ENCODE data around the gene MPIG6B.

DNA sequence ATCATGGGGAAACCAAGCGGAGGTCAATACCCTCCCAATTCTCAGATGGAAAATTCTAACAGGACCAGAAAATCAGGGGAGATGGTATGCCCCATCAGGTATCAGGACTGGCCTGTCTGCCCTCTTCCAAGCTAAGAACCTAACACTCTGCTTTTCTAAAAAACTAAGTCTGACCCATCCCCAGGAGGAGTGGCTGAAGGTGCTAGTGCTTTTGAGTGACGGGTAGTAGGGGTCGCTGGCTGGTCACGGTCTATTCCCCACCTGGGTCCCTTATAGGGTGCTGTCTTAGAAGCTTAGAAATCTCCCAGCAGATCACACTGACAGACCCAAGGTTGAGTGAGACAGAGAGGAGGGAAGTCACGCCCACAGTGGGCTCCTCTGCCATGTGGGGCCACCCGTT lies 29.6 kb upstream of the MPIG6B start:
- TF ChIP-seq, protein P1, sequence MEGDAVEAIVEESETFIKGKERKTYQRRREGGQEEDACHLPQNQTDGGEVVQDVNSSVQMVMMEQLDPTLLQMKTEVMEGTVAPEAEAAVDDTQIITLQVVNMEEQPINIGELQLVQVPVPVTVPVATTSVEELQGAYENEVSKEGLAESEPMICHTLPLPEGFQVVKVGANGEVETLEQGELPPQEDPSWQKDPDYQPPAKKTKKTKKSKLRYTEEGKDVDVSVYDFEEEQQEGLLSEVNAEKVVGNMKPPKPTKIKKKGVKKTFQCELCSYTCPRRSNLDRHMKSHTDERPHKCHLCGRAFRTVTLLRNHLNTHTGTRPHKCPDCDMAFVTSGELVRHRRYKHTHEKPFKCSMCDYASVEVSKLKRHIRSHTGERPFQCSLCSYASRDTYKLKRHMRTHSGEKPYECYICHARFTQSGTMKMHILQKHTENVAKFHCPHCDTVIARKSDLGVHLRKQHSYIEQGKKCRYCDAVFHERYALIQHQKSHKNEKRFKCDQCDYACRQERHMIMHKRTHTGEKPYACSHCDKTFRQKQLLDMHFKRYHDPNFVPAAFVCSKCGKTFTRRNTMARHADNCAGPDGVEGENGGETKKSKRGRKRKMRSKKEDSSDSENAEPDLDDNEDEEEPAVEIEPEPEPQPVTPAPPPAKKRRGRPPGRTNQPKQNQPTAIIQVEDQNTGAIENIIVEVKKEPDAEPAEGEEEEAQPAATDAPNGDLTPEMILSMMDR (IDR thresholded peaks at IDR 0.05) = no peak
- TF ChIP-seq POLR2A (IDR thresholded peaks at IDR 0.05) = no peak

Measured in heart left ventricle (tissue), 13 donors.